Astrocyte of the spinal cord (primary cell): ENCODE data around the gene NRXN2.
A peak's percentile ranks its signal among the peaks of the same experiment; 100 is the strongest.
"Not testable (repeated sequence)": the region's sequence is repeated elsewhere in the genome, so short reads cannot be mapped to it uniquely, and the experiment has no call there.

Experiments
- DNase-seq: peaks from one replicate; pipeline ENCODE4 v3.0.0; 2011; ENCODE audit warnings: low read depth, low spot score
- H3K4me3 ChIP-seq: 2 replicates; pipeline ENCODE4 v1.5.1; 2011; ENCODE audit warnings: low read depth, mild to moderate bottlenecking, low read length, moderate library complexity
- CTCF ChIP-seq: IDR thresholded peaks from 2 replicates; pipeline ENCODE4 v1.5.1; 2012; ENCODE audit warnings: low read depth, mild to moderate bottlenecking, low read length, inconsistent platforms
- in situ Hi-C: cut with HindIII; loops from 2 replicates; pipeline ENCODE4 v1.10.0; 2017; ENCODE audit warnings: low sequenced_read_pairs

NRXN2 gene

GRCh38 chr11:64566042-64566914, 156.7 kb downstream of the NRXN2 start:
- peak; percentile 81 for DNase-seq
- in situ Hi-C loops, result no loop called here
- no peak for TF ChIP-seq CTCF
- H3K4me3 ChIP-seq, result no peak overlapping the region

- in situ Hi-C loops, result no loop called here
- TF ChIP-seq CTCF, result peak; percentile 18
- no peak overlapping the region for H3K4me3 ChIP-seq
- DNase-seq, result no peak
Measured at GRCh38 chr11:64564947-64565889, 157.8 kb downstream of the NRXN2 start.

GRCh38 chr11:64564419-64564818, 158.6 kb downstream of the NRXN2 start:
- DNase-seq, result no peak
- TF ChIP-seq CTCF, result no peak
- H3K4me3 ChIP-seq, result no peak overlapping the region
- in situ Hi-C loops, result no loop called here

GRCh38 chr11:64563966-64564365, 159.0 kb downstream of the NRXN2 start:
- in situ Hi-C loops, result no loop called here
- no peak overlapping the region for H3K4me3 ChIP-seq
- TF ChIP-seq CTCF, result no peak
- no peak for DNase-seq

- TF ChIP-seq CTCF, result no peak
- in situ Hi-C loops, result no loop called here
- H3K4me3 ChIP-seq, result no peak overlapping the region
- DNase-seq, result no peak
Measured at GRCh38 chr11:64562723-64563351, 160.2 kb downstream of the NRXN2 start.

GRCh38 chr11:64561984-64562722, 160.8 kb downstream of the NRXN2 start:
- no peak for DNase-seq
- TF ChIP-seq CTCF, result no peak
- H3K4me3 ChIP-seq, result no peak overlapping the region
- in situ Hi-C loops, result no loop called here

GRCh38 chr11:64561429-64561828, 161.6 kb downstream of the NRXN2 start:
- DNase-seq, in situ Hi-C loops, H3K4me3 ChIP-seq: not testable (repeated sequence)
